GM12891 (cell line): ENCODE measurements around the gene DLGAP4.

Experiments
- PAX5 ChIP-seq: IDR thresholded peaks from 2 replicates; pipeline ENCODE4 v1.6.1; 2011; ENCODE audit warnings: low read length, moderate library complexity, mild to moderate bottlenecking; ENCODE audit not compliant: insufficient read depth, severe bottlenecking
- POLR2A ChIP-seq: IDR thresholded peaks from 2 replicates; pipeline ENCODE4 v1.6.1; 2011; ENCODE audit warnings: low read depth, low read length, control low read depth
- POLR2AphosphoS5 ChIP-seq: IDR thresholded peaks from 2 replicates; pipeline ENCODE4 v1.6.1; 2011; ENCODE audit warnings: low read depth, low read length, control low read depth
- TAF1 ChIP-seq: IDR thresholded peaks from 2 replicates; pipeline ENCODE4 v1.6.1; 2011; ENCODE audit warnings: low read depth, low read length, control low read depth

DNA sequence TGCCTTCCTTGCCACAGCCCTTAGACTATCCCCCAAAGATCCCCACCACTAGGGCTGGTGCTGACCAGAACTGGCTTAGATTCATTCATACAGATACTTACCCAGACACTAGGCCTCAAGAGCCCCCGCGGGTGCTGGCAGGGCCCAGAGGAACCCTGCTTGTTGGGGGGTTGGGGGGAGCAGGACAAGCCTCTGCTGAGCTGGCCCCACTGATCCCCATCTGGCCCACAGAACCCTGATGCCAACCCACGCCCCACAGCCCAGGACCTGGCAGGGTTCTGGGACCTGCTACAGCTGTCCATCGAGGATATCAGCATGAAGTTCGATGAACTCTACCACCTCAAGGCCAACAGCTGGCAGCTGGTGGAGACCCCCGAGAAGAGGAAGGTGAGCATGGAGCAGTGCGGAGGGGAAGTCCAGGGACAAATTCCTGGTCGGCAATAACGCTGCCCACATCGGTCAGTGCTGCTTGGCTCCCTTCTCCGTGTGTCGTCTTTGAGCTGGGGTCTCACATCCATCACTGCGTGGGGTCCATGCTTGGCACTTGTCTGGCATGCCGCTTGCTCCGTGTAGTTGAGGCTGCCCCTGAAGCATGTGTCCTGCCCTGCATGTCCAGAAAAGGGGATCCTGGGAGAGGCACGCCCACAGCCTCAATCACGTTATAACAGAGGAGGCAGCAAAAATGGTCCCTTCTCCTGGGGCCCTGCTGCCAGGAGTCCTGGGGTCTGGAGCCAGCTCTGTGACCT lies 219.7 kb downstream of the DLGAP4 start:
- TF ChIP-seq POLR2A, result no peak
- no peak for TF ChIP-seq POLR2AphosphoS5
- no peak for TF ChIP-seq PAX5
- no peak for TF ChIP-seq TAF1
